ENCODE results near the gene SMAD4.

GRCh38 chr18:51123481-51123880 is 93.5 kb downstream of the SMAD4 start:
- no peak for TF ChIP-seq CTCF (IDR thresholded peaks at IDR 0.05)
- TF ChIP-seq POLR2A (IDR thresholded peaks at IDR 0.05) = no peak
- TF ChIP-seq EP300 (IDR thresholded peaks at IDR 0.05) = no peak
